ENCODE measurements around the gene PTPN22.

The PTPN22 gene

GRCh38 chr1:113886417-113887401 is 15.2 kb upstream of the PTPN22 start:
- TF ChIP-seq CTCF (IDR thresholded peaks at IDR 0.05), result no peak
- no peak for TF ChIP-seq ZFX (IDR thresholded peaks at IDR 0.05; ENCODE audit: borderline replicate concordance)
- no peak overlapping the region for H3K27ac ChIP-seq

- no peak overlapping the region for H3K27ac ChIP-seq
- no peak for TF ChIP-seq CTCF (IDR thresholded peaks at IDR 0.05)
- no peak for TF ChIP-seq ZFX (IDR thresholded peaks at IDR 0.05; ENCODE audit: borderline replicate concordance)
These were observed 10.1 kb upstream of the PTPN22 start for GRCh38 chr1:113881661-113882060.

- no peak overlapping the region for H3K27ac ChIP-seq
- TF ChIP-seq ZFX (IDR thresholded peaks at IDR 0.05; ENCODE audit: borderline replicate concordance) (no peak), CTCF (IDR thresholded peaks at IDR 0.05) (no peak)
These were observed 8.2 kb upstream of the PTPN22 start for GRCh38 chr1:113879739-113880038.

GRCh38 chr1:113876176-113876575 is 4.7 kb upstream of the PTPN22 start:
- H3K27ac ChIP-seq, result no peak overlapping the region
- no peak for TF ChIP-seq ZFX (IDR thresholded peaks at IDR 0.05; ENCODE audit: borderline replicate concordance)
- TF ChIP-seq CTCF (IDR thresholded peaks at IDR 0.05), result no peak

DNA sequence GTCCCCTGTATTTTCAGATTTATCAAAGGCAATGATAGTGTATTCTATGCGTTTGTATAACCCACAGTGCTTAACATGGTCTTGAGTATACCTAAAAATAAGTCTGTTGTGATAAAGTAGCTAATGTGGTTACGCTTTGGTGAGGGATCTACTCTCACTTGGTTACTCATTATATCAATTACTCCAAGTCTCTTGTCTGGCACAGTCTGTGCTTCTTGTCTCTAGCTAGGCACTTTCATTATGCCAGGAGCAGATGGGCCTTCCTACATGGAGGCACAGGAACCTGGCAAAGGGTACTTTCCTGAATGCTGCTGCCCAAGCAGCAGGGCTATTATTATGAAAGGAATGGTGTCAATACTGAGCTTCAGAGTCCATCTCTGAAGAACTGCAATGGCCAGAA is 4.2 kb upstream of the PTPN22 start:
- no peak for TF ChIP-seq ZFX (IDR thresholded peaks at IDR 0.05; ENCODE audit: borderline replicate concordance)
- TF ChIP-seq CTCF (IDR thresholded peaks at IDR 0.05), result no peak

GRCh38 chr1:113874012-113874879 is 2.7 kb upstream of the PTPN22 start:
- H3K27ac ChIP-seq, result no peak overlapping the region
- TF ChIP-seq ZFX (IDR thresholded peaks at IDR 0.05; ENCODE audit: borderline replicate concordance) (no peak), CTCF (IDR thresholded peaks at IDR 0.05) (peak; percentile 36)

More for the DNA sequence above, 4.2 kb upstream of the PTPN22 start:
- H3K27ac ChIP-seq, result no peak overlapping the region

Measured in 22Rv1 (cell line).